NCI-H1436 (cell line): ENCODE measurements around the gene RBM48.
"Not testable (repeated sequence)": the region's sequence is repeated elsewhere in the genome, so short reads cannot be mapped to it uniquely, and the experiment has no call there.

Source experiments
- DNase-seq: peaks from one replicate; lab custom pipeline; 2025; lab: John Stamatoyannopoulos, UW

Gene RBM48

GRCh38 chr7:92528188-92528957 lies at the start of gene RBM48, which contains the start of gene PEX1:
Gene RBM48, plus strand, starts transcription at chr7:92528795. Its CDS starts 19 bp downstream, at chr7:92528814.
Gene PEX1, minus strand, starts transcription at chr7:92528520. Its CDS starts 85 bp downstream, at chr7:92528435.
- DNase-seq = peak; percentile 98

- DNase-seq = not testable (repeated sequence)
Measured at GRCh38 chr7:92479146-92479545, 49.4 kb upstream of the RBM48 start.

GRCh38 chr7:92483624-92484023 lies 45.0 kb upstream of the RBM48 start:
- DNase-seq = not testable (repeated sequence)

- not testable (repeated sequence) for DNase-seq
Measured at GRCh38 chr7:92484226-92484625, 44.4 kb upstream of the RBM48 start.

GRCh38 chr7:92485267-92485892 lies 43.2 kb upstream of the RBM48 start:
- DNase-seq = no peak

GRCh38 chr7:92485974-92486373 lies 42.6 kb upstream of the RBM48 start:
- DNase-seq = no peak

GRCh38 chr7:92487804-92488203 lies 40.8 kb upstream of the RBM48 start:
- DNase-seq = no peak

GRCh38 chr7:92489634-92490033 lies 39.0 kb upstream of the RBM48 start:
- no peak for DNase-seq

- DNase-seq = no peak
Measured at GRCh38 chr7:92496876-92497275, 31.7 kb upstream of the RBM48 start.

- no peak for DNase-seq
Measured at GRCh38 chr7:92498557-92498956, 30.0 kb upstream of the RBM48 start.

- DNase-seq = no peak
Measured at GRCh38 chr7:92503767-92504166, 24.8 kb upstream of the RBM48 start.

- no peak for DNase-seq
Measured at GRCh38 chr7:92504563-92504962, 24.0 kb upstream of the RBM48 start.

GRCh38 chr7:92506363-92506762 lies 22.2 kb upstream of the RBM48 start:
- DNase-seq = no peak

- no peak for DNase-seq
Measured at GRCh38 chr7:92508946-92509345, 19.6 kb upstream of the RBM48 start.

GRCh38 chr7:92513167-92513902 lies 15.3 kb upstream of the RBM48 start:
- DNase-seq = no peak

- DNase-seq = no peak
Measured at GRCh38 chr7:92517631-92518030, 11.0 kb upstream of the RBM48 start.

GRCh38 chr7:92520024-92520423 lies 8.6 kb upstream of the RBM48 start:
- no peak for DNase-seq

GRCh38 chr7:92523110-92523509 lies 5.5 kb upstream of the RBM48 start:
- DNase-seq = no peak

GRCh38 chr7:92527300-92528187 lies 1.1 kb upstream of the RBM48 start:
- peak; percentile 38 for DNase-seq

GRCh38 chr7:92528958-92529264 lies 316 bp downstream of the RBM48 start:
- DNase-seq = no peak

GRCh38 chr7:92534572-92534971 lies 6.0 kb downstream of the RBM48 start:
- no peak for DNase-seq

- DNase-seq = not testable (repeated sequence)
Measured at GRCh38 chr7:92543542-92543941, 14.9 kb downstream of the RBM48 start.
